Aortic smooth muscle cell (primary cell): ENCODE results near the gene STX18. TPM values are rescaled to one million over a fixed set of nuclear protein-coding genes. Genes with fewer than 3 reads are reported as not detected.

ENCODE experiments used
- total RNA-seq: library from RNA; depleted of rRNA; stranded (reverse); fragments of >200 nt; gene quantifications from 2 replicates; pipeline ENCODE4 v1.2.3, GENCODE V29; 2014

The STX18 gene
- 25.4 and 29.2 TPM in 2 replicates for total RNA-seq

DNA sequence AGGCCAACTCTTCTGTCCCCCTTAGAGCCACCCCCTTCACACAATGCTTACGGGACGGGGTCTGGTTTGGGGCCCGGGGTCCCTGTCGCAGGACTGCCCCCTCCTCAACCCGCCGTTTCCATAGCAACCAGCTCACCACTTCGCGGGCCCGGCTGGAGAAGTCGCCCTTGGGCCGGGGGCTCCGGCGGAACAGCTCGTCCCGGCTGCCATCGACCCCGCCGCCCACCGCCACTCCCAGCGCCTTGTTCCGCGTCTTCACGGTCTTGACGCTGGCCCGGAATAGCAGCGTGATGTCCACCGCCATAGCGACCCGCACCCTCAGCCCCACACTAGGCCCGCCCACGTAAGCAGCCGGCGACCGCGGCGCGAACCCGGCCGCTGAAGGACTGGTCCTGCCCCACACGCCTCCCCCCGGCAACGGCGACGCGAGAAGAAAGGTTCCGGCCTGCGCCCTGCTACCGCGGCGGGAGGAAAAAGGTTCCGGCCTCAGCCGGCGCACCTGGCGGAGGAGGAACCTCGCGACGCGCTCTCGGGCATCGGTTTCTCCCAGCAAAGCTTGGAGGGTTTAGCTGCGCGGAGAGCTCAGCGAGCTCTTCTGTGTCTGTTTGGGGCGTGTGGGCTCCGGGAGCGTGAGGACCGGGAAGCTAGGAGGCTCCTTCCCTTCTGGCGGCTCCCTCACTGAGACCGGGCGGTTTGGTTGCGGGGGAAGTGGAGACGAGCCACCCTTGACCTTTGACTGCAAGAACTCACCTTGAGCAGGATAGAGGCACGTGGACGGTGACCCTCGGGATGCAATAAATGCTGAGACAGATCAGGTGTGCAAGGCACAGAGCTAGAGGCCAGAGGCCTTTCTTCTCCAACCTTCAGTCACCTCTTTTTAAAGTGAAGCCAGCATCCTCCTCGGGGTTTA, at the start of gene STX18:
Gene STX18, minus strand, starts transcription at position 388 of the 910 bp plus-strand sequence. Its CDS starts 84 bp downstream, at position 304.

DNA sequence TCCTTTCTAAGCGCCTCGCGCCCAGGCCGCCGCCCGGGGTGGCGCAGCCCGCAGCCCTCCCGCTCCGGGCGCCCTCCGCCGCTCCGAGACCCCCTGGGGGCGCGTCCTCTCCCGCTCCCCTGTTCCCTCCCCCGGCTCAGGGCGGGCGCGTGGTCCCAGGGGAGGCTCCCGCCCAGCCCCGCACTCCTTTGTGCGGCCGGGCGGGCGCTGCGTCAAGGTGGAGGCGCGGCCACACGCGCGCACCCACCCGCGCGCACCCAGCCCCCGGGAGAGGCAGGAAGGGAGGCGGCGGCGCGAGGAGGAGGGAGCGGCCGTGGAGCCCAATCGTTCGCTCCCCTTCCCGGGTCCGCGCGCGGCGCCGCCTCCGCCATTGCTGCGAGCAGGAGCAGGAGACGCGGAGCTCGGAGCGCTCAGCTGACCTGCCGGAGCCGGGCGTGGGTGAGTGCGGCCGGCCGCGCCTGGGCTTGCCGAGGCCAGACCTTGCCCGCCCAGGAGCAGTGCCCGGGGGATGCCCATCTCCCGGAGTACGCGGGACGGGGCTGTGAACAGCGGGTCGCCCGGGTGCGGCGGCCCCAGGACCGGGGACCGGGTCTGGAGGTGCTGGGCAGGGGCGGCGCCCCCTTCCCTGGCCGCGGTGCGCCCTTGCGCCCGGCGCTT, 155.0 kb downstream of the STX18 start, which contains the start of gene NSG1:
Gene NSG1, plus strand, starts transcription at position 367 of the 657 bp plus-strand sequence. CDS start 528 bp downstream, outside the sequence.

Other genes with a start within 250 kb of the STX18 start
- 0.06 and 0.26 TPM in 2 replicates for gene NSG1, start 154.9 kb downstream of the STX18 start, total RNA-seq